GM23338 (cell line): ENCODE results near the gene SREK1. TPM values are rescaled to one million over a fixed set of nuclear protein-coding genes. Genes with fewer than 3 reads are reported as not detected.

ENCODE experiments used
- CREB1 ChIP-seq: fragments of 250-450 bp; sonication (Bioruptor Pico); IDR thresholded peaks from 2 replicates; pipeline ENCODE4 v1.5.0; 2020; ENCODE audit warnings: low read depth, mild to moderate bottlenecking, moderate library complexity
- CTCF ChIP-seq, 2 experiments: fragments of 200-600 bp in 1 of 2; sonication (generic) in 1 of 2; conservative IDR thresholded peaks; 2 replicates each; pipeline versions ENCODE4 v1.5.1 to v1.6.1; 2016 to 2017; ENCODE audit warnings: antibody characterized with exemption in 2 of 2, low read depth in 2 of 2, mild to moderate bottlenecking in 2 of 2, moderate library complexity in 1 of 2
- EZH2 ChIP-seq: fragments of 200-600 bp; sonication (generic); IDR thresholded peaks from one replicate; pipeline ENCODE4 v1.8.0; 2017; ENCODE audit warnings: antibody characterized with exemption, mild to moderate bottlenecking, low read depth; ENCODE audit not compliant: unreplicated experiment
- EZH2phosphoT487 ChIP-seq: fragments of 200-600 bp; sonication (generic); IDR thresholded peaks from one replicate; pipeline ENCODE4 v1.8.1; 2018; ENCODE audit warnings: antibody characterized with exemption; ENCODE audit not compliant: unreplicated experiment
- JUNB ChIP-seq: IDR thresholded peaks from one replicate; pipeline ENCODE4 v1.6.1; 2016; ENCODE audit warnings: antibody characterized with exemption; ENCODE audit not compliant: unreplicated experiment
- NANOG ChIP-seq: IDR thresholded peaks from 2 replicates; pipeline ENCODE4 v1.6.1; 2016; ENCODE audit warnings: antibody characterized with exemption, borderline replicate concordance
- POLR2AphosphoS5 ChIP-seq: IDR thresholded peaks from 2 replicates; pipeline ENCODE4 v1.6.1; 2016; ENCODE audit warnings: antibody characterized with exemption, low read depth
- STAT1 ChIP-seq: IDR thresholded peaks from one replicate; pipeline ENCODE4 v1.6.1; 2016; ENCODE audit warnings: antibody characterized with exemption; ENCODE audit not compliant: unreplicated experiment
- ZNF331 ChIP-seq: fragments of 250-450 bp; sonication (Bioruptor Pico); IDR thresholded peaks from 2 replicates; pipeline ENCODE4 v1.5.0; 2020; ENCODE audit warnings: low read depth, mild to moderate bottlenecking, moderate library complexity
- polyA plus RNA-seq: library from polyadenylated mRNA; unstranded; fragments of >200 nt; fragmentation: Nextera tagmentation; extraction: Ambion mirVana; gene quantifications from 2 replicates; pipeline ENCODE4 v1.2.1, GENCODE V29; 2016
- total RNA-seq: library from RNA; depleted of rRNA; stranded (reverse); fragments of >200 nt; shearing (Covaris generic); gene quantifications from 2 replicates; pipeline ENCODE4 v1.2.3, GENCODE V29; 2014
- TF ChIP-seq, protein P1 (sequence below): fragments of 250-450 bp; sonication (Bioruptor Pico); IDR thresholded peaks from 2 replicates; pipeline ENCODE4 v1.5.0; 2020; ENCODE audit warnings: mild to moderate bottlenecking, moderate library complexity
- TF ChIP-seq, protein P2 (sequence below): IDR thresholded peaks from one replicate; pipeline ENCODE4 v1.6.1; 2018; ENCODE audit warnings: antibody characterized with exemption; ENCODE audit not compliant: unreplicated experiment

SREK1 gene
- total and polyA plus RNA-seq, 2 experiments from 2014 or later: 64.3 to 66.4 TPM

DNA sequence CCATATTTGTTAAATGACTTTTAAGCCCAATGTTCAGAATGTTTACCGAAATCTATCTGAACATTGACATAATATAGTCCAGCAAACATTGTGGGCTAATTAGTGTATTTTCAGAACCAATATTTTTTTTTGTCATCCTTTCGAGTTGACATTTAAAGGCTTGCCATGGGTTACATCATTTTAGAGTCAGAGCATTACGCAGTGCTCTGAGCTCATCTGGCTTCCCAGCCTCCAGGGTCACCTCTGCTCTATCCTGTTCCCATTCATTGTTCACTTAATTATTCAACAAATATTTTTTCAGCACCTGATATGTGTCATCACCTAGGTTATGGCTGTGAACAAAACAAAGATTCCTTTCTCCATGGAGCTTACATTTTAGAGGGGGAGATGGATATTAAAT, 80.2 kb downstream of the SREK1 start (continued):
- TF ChIP-seq, protein P1, sequence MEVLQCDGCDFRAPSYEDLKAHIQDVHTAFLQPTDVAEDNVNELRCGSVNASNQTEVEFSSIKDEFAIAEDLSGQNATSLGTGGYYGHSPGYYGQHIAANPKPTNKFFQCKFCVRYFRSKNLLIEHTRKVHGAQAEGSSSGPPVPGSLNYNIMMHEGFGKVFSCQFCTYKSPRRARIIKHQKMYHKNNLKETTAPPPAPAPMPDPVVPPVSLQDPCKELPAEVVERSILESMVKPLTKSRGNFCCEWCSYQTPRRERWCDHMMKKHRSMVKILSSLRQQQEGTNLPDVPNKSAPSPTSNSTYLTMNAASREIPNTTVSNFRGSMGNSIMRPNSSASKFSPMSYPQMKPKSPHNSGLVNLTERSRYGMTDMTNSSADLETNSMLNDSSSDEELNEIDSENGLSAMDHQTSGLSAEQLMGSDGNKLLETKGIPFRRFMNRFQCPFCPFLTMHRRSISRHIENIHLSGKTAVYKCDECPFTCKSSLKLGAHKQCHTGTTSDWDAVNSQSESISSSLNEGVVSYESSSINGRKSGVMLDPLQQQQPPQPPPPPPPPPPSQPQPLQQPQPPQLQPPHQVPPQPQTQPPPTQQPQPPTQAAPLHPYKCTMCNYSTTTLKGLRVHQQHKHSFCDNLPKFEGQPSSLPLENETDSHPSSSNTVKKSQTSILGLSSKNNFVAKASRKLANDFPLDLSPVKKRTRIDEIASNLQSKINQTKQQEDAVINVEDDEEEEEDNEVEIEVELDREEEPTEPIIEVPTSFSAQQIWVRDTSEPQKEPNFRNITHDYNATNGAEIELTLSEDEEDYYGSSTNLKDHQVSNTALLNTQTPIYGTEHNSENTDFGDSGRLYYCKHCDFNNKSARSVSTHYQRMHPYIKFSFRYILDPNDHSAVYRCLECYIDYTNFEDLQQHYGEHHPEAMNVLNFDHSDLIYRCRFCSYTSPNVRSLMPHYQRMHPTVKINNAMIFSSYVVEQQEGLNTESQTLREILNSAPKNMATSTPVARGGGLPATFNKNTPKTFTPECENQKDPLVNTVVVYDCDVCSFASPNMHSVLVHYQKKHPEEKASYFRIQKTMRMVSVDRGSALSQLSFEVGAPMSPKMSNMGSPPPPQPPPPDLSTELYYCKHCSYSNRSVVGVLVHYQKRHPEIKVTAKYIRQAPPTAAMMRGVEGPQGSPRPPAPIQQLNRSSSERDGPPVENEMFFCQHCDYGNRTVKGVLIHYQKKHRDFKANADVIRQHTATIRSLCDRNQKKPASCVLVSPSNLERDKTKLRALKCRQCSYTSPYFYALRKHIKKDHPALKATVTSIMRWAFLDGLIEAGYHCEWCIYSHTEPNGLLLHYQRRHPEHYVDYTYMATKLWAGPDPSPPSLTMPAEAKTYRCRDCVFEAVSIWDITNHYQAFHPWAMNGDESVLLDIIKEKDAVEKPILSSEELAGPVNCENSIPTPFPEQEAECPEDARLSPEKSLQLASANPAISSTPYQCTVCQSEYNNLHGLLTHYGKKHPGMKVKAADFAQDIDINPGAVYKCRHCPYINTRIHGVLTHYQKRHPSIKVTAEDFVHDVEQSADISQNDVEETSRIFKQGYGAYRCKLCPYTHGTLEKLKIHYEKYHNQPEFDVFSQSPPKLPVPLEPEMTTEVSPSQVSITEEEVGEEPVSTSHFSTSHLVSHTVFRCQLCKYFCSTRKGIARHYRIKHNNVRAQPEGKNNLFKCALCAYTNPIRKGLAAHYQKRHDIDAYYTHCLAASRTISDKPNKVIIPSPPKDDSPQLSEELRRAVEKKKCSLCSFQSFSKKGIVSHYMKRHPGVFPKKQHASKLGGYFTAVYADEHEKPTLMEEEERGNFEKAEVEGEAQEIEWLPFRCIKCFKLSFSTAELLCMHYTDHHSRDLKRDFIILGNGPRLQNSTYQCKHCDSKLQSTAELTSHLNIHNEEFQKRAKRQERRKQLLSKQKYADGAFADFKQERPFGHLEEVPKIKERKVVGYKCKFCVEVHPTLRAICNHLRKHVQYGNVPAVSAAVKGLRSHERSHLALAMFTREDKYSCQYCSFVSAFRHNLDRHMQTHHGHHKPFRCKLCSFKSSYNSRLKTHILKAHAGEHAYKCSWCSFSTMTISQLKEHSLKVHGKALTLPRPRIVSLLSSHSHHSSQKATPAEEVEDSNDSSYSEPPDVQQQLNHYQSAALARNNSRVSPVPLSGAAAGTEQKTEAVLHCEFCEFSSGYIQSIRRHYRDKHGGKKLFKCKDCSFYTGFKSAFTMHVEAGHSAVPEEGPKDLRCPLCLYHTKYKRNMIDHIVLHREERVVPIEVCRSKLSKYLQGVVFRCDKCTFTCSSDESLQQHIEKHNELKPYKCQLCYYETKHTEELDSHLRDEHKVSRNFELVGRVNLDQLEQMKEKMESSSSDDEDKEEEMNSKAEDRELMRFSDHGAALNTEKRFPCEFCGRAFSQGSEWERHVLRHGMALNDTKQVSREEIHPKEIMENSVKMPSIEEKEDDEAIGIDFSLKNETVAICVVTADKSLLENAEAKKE (CRISPR knock-in tag): no peak
- TF ChIP-seq, protein P2, sequence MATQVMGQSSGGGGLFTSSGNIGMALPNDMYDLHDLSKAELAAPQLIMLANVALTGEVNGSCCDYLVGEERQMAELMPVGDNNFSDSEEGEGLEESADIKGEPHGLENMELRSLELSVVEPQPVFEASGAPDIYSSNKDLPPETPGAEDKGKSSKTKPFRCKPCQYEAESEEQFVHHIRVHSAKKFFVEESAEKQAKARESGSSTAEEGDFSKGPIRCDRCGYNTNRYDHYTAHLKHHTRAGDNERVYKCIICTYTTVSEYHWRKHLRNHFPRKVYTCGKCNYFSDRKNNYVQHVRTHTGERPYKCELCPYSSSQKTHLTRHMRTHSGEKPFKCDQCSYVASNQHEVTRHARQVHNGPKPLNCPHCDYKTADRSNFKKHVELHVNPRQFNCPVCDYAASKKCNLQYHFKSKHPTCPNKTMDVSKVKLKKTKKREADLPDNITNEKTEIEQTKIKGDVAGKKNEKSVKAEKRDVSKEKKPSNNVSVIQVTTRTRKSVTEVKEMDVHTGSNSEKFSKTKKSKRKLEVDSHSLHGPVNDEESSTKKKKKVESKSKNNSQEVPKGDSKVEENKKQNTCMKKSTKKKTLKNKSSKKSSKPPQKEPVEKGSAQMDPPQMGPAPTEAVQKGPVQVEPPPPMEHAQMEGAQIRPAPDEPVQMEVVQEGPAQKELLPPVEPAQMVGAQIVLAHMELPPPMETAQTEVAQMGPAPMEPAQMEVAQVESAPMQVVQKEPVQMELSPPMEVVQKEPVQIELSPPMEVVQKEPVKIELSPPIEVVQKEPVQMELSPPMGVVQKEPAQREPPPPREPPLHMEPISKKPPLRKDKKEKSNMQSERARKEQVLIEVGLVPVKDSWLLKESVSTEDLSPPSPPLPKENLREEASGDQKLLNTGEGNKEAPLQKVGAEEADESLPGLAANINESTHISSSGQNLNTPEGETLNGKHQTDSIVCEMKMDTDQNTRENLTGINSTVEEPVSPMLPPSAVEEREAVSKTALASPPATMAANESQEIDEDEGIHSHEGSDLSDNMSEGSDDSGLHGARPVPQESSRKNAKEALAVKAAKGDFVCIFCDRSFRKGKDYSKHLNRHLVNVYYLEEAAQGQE: no peak
- TF ChIP-seq JUNB: no peak
- no peak for TF ChIP-seq ZNF331 (CRISPR knock-in tag)
- no peak for TF ChIP-seq CTCF (conservative IDR thresholded peaks at IDR 0.05; ENCODE audit: low read depth in 2 of 2)
- TF ChIP-seq STAT1: no peak
- no peak for TF ChIP-seq CREB1 (CRISPR knock-in tag)
- no peak for TF ChIP-seq EZH2
- no peak for TF ChIP-seq EZH2phosphoT487
- no peak for TF ChIP-seq NANOG
- no peak for TF ChIP-seq POLR2AphosphoS5
